ENCODE results near the gene PICK1.

Gene PICK1

GRCh38 chr22:38088629-38089473 is 31.6 kb downstream of the PICK1 start:
- Histone ChIP-seq H3K23ac (ENCODE audit: low read length) (no peak overlapping the region), H3K9ac (ENCODE audit: low read length) (no peak overlapping the region), H3K4me2 (ENCODE audit: low read length) (peak overlapping the region; percentile 59), H3K79me1 (ENCODE audit: low read length) (no peaks in the 10 kb centered on the region), H3K27me3 (ENCODE audit: insufficient read depth, low read length) (no peaks in the 10 kb centered on the region), H3K27ac (ENCODE audit: low read depth, low read length) (no peak overlapping the region), H3K9me3 (ENCODE audit: insufficient read depth, low read depth, low read length) (peaks cover 4% of the 10 kb centered on the region), H3K4me1 (ENCODE audit: control insufficient read depth in 1 of 2, insufficient read depth in 2 of 2, low read length in 2 of 2) (peaks cover 4 to 12% of the 10 kb centered on the region in 2 experiments), H4K8ac (ENCODE audit: low read depth, low read length) (peak overlapping the region; percentile 30), H2BK120ac (ENCODE audit: insufficient read depth, low read length, poor library complexity) (peak overlapping the region; percentile 6), H2AK5ac (ENCODE audit: low read length) (no peak overlapping the region), H3K18ac (ENCODE audit: low read length) (peak overlapping the region; percentile 44), H2BK5ac (ENCODE audit: low read depth, low read length, poor library complexity) (no peak overlapping the region), H3K4ac (ENCODE audit: low read depth, low read length) (no peak overlapping the region), H3K14ac (ENCODE audit: low read length) (peak overlapping the region; percentile 26), H3K79me2 (ENCODE audit: control insufficient read depth, insufficient read depth, low read length, poor library complexity) (no peaks in the 10 kb centered on the region), H3K4me3 (ENCODE audit: low read depth, low read length) (peak overlapping the region; percentile 48), H3K36me3 (ENCODE audit: control insufficient read depth in 1 of 2, insufficient read depth in 2 of 2, low read length in 2 of 2) (no peaks in the 10 kb centered on the region), H2AFZ (ENCODE audit: insufficient read depth, low read length, poor library complexity) (no peak overlapping the region), H2BK12ac (ENCODE audit: low read length) (no peak overlapping the region), H4K91ac (ENCODE audit: low read depth, low read length) (no peak overlapping the region), H4K12ac (ENCODE audit: low read depth, low read length) (no peak overlapping the region)
- DNase-seq: peak in 1 of 2 donors; percentile 21
- WGBS (ENCODE audit: extremely low coverage, insufficient coverage, insufficient read length): no CpG with 5 or more reads among the region's 85 CpGs

GRCh38 chr22:38089474-38089851 is 32.3 kb downstream of the PICK1 start:
- H3K4me3 ChIP-seq (ENCODE audit: low read depth, low read length): no peak overlapping the region
- H2BK12ac ChIP-seq (ENCODE audit: low read length): no peak overlapping the region
- no peak overlapping the region for H2BK120ac ChIP-seq (ENCODE audit: insufficient read depth, low read length, poor library complexity)
- H3K4ac ChIP-seq (ENCODE audit: low read depth, low read length): no peak overlapping the region
- H3K79me2 ChIP-seq (ENCODE audit: control insufficient read depth, insufficient read depth, low read length, poor library complexity): no peaks in the 10 kb centered on the region
- no peaks in the 10 kb centered on the region for H3K79me1 ChIP-seq (ENCODE audit: low read length)
- H2AK5ac ChIP-seq (ENCODE audit: low read length): no peak overlapping the region
- no peak for DNase-seq
- H4K91ac ChIP-seq (ENCODE audit: low read depth, low read length): no peak overlapping the region
- no peak overlapping the region for H3K27ac ChIP-seq (ENCODE audit: low read depth, low read length)
- peak overlapping the region; percentile 48 for H3K4me2 ChIP-seq (ENCODE audit: low read length)
- no peak overlapping the region for H3K9ac ChIP-seq (ENCODE audit: low read length)
- no peaks in the 10 kb centered on the region for H3K36me3 ChIP-seq (ENCODE audit: control insufficient read depth in 1 of 2, insufficient read depth in 2 of 2, low read length in 2 of 2)
- H4K8ac ChIP-seq (ENCODE audit: low read depth, low read length): no peak overlapping the region
- peaks cover 2 to 7% of the 10 kb centered on the region in 2 experiments for H3K4me1 ChIP-seq (ENCODE audit: control insufficient read depth in 1 of 2, insufficient read depth in 2 of 2, low read length in 2 of 2)
- H3K27me3 ChIP-seq (ENCODE audit: insufficient read depth, low read length): no peaks in the 10 kb centered on the region
- H3K9me3 ChIP-seq (ENCODE audit: insufficient read depth, low read depth, low read length): peaks cover 4% of the 10 kb centered on the region
- no peak overlapping the region for H2BK5ac ChIP-seq (ENCODE audit: low read depth, low read length, poor library complexity)
- no peak overlapping the region for H4K12ac ChIP-seq (ENCODE audit: low read depth, low read length)
- no peak overlapping the region for H2AFZ ChIP-seq (ENCODE audit: insufficient read depth, low read length, poor library complexity)
- no peak overlapping the region for H3K14ac ChIP-seq (ENCODE audit: low read length)
- H3K23ac ChIP-seq (ENCODE audit: low read length): no peak overlapping the region
- WGBS (ENCODE audit: extremely low coverage, insufficient coverage, insufficient read length): no CpG with 5 or more reads among the region's 34 CpGs
- no peak overlapping the region for H3K18ac ChIP-seq (ENCODE audit: low read length)

- H3K23ac ChIP-seq (ENCODE audit: low read length): no peak overlapping the region
- no peaks in the 10 kb centered on the region for H3K27me3 ChIP-seq (ENCODE audit: insufficient read depth, low read length)
- H3K14ac ChIP-seq (ENCODE audit: low read length): no peak overlapping the region
- no peak overlapping the region for H3K27ac ChIP-seq (ENCODE audit: low read depth, low read length)
- H3K79me1 ChIP-seq (ENCODE audit: low read length): no peaks in the 10 kb centered on the region
- H2BK5ac ChIP-seq (ENCODE audit: low read depth, low read length, poor library complexity): no peak overlapping the region
- no peak overlapping the region for H4K12ac ChIP-seq (ENCODE audit: low read depth, low read length)
- no peak for DNase-seq
- no peak overlapping the region for H2BK12ac ChIP-seq (ENCODE audit: low read length)
- peaks cover 7 to 13% of the 10 kb centered on the region in 2 experiments for H3K4me1 ChIP-seq (ENCODE audit: control insufficient read depth in 1 of 2, insufficient read depth in 2 of 2, low read length in 2 of 2)
- H3K4me2 ChIP-seq (ENCODE audit: low read length): peak overlapping the region; percentile 56
- H4K8ac ChIP-seq (ENCODE audit: low read depth, low read length): no peak overlapping the region
- no CpG with 5 or more reads among the region's 15 CpGs for WGBS (ENCODE audit: extremely low coverage, insufficient coverage, insufficient read length)
- no peak overlapping the region for H2AFZ ChIP-seq (ENCODE audit: insufficient read depth, low read length, poor library complexity)
- H3K79me2 ChIP-seq (ENCODE audit: control insufficient read depth, insufficient read depth, low read length, poor library complexity): no peaks in the 10 kb centered on the region
- no peak overlapping the region for H3K4ac ChIP-seq (ENCODE audit: low read depth, low read length)
- no peak overlapping the region for H2AK5ac ChIP-seq (ENCODE audit: low read length)
- no peak overlapping the region for H2BK120ac ChIP-seq (ENCODE audit: insufficient read depth, low read length, poor library complexity)
- no peaks in the 10 kb centered on the region for H3K36me3 ChIP-seq (ENCODE audit: control insufficient read depth in 1 of 2, insufficient read depth in 2 of 2, low read length in 2 of 2)
- H4K91ac ChIP-seq (ENCODE audit: low read depth, low read length): no peak overlapping the region
- H3K4me3 ChIP-seq (ENCODE audit: low read depth, low read length): no peak overlapping the region
- no peak overlapping the region for H3K18ac ChIP-seq (ENCODE audit: low read length)
- peaks cover 4% of the 10 kb centered on the region for H3K9me3 ChIP-seq (ENCODE audit: insufficient read depth, low read depth, low read length)
- no peak overlapping the region for H3K9ac ChIP-seq (ENCODE audit: low read length)
Measured at GRCh38 chr22:38097058-38097457, 39.9 kb downstream of the PICK1 start.

GRCh38 chr22:38097557-38098409 is 40.6 kb downstream of the PICK1 start:
- no peak overlapping the region for H2BK5ac ChIP-seq (ENCODE audit: low read depth, low read length, poor library complexity)
- H2AFZ ChIP-seq (ENCODE audit: insufficient read depth, low read length, poor library complexity): peak overlapping the region; percentile 44
- H2BK120ac ChIP-seq (ENCODE audit: insufficient read depth, low read length, poor library complexity): no peak overlapping the region
- H3K27me3 ChIP-seq (ENCODE audit: insufficient read depth, low read length): no peaks in the 10 kb centered on the region
- H4K8ac ChIP-seq (ENCODE audit: low read depth, low read length): peak overlapping the region; percentile 62
- no peak overlapping the region for H3K4me3 ChIP-seq (ENCODE audit: low read depth, low read length)
- peak in 1 of 2 donors; percentile 43 for DNase-seq
- no peaks in the 10 kb centered on the region for H3K79me1 ChIP-seq (ENCODE audit: low read length)
- H3K14ac ChIP-seq (ENCODE audit: low read length): peak overlapping the region; percentile 12
- H3K9ac ChIP-seq (ENCODE audit: low read length): no peak overlapping the region
- no peaks in the 10 kb centered on the region for H3K36me3 ChIP-seq (ENCODE audit: control insufficient read depth in 1 of 2, insufficient read depth in 2 of 2, low read length in 2 of 2)
- H4K91ac ChIP-seq (ENCODE audit: low read depth, low read length): peak overlapping the region; percentile 40
- no peak overlapping the region for H3K23ac ChIP-seq (ENCODE audit: low read length)
- no peak overlapping the region for H2BK12ac ChIP-seq (ENCODE audit: low read length)
- H3K79me2 ChIP-seq (ENCODE audit: control insufficient read depth, insufficient read depth, low read length, poor library complexity): no peaks in the 10 kb centered on the region
- H3K9me3 ChIP-seq (ENCODE audit: insufficient read depth, low read depth, low read length): peaks cover 4% of the 10 kb centered on the region
- H4K12ac ChIP-seq (ENCODE audit: low read depth, low read length): no peak overlapping the region
- H3K4me1 ChIP-seq (ENCODE audit: control insufficient read depth in 1 of 2, insufficient read depth in 2 of 2, low read length in 2 of 2): peaks cover 7 to 13% of the 10 kb centered on the region in 2 experiments
- no peak overlapping the region for H3K27ac ChIP-seq (ENCODE audit: low read depth, low read length)
- H3K18ac ChIP-seq (ENCODE audit: low read length): no peak overlapping the region
- no peak overlapping the region for H3K4ac ChIP-seq (ENCODE audit: low read depth, low read length)
- H3K4me2 ChIP-seq (ENCODE audit: low read length): peak overlapping the region; percentile 56
- WGBS (ENCODE audit: extremely low coverage, insufficient coverage, insufficient read length): no CpG with 5 or more reads among the region's 32 CpGs
- peak overlapping the region; percentile 14 for H2AK5ac ChIP-seq (ENCODE audit: low read length)
